Activated naive CD8-positive, alpha-beta T cell treated with anti-CD3 and anti-CD28 coated beads, Interleukin-2, amount 50 U/mL, for 24 hours (primary cell): ENCODE data around the gene BIN1.
A peak's percentile ranks its signal among the peaks of the same experiment; 100 is the strongest.

ENCODE experiments used
- ATAC-seq: fragments of 150-1000 bp; cut with Tn5 transposase; one replicate; pipeline ENCODE4 v1.10.0; 2021
- DNase-seq: peaks from one replicate; pipeline ENCODE4 v3.0.0; 2021
- H3K27ac Mint-ChIP-seq: one replicate; pipeline ENCODE4 v1.8.0; 2021; ENCODE audit warnings: mild to moderate bottlenecking, mixed read lengths
- H3K27me3 Mint-ChIP-seq: one replicate; pipeline ENCODE4 v1.8.0; 2021; ENCODE audit warnings: mixed read lengths
- H3K36me3 Mint-ChIP-seq: one replicate; pipeline ENCODE4 v1.8.0; 2021; ENCODE audit warnings: low read depth, mixed read lengths
- H3K4me1 Mint-ChIP-seq: one replicate; pipeline ENCODE4 v1.8.0; 2021; ENCODE audit warnings: mixed read lengths
- H3K4me3 Mint-ChIP-seq: one replicate; pipeline ENCODE4 v1.8.0; 2021; ENCODE audit warnings: mild to moderate bottlenecking, moderate library complexity, mixed read lengths
- H3K9me3 Mint-ChIP-seq: one replicate; pipeline ENCODE4 v1.8.0; 2021; ENCODE audit warnings: mixed read lengths

The BIN1 gene

DNA sequence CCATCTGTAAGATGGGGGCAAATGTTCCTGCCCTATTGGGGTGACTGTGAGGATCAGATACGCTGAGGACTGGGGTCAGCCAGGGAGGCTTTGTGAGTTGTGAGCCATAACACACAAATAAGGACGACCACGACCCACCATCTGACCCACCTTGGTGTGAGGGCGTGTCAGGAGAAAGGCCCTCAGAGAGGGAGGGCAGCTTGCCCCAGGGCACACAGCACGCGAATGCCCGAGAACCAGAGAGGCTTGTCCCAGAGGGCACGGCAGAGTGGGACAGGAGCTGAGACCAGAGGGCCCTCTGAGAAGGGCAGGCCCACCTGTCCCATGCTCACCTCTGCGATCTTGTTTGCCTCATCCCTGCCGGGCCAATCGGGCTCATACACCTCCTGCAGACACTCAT lies 36.7 kb downstream of the BIN1 start:
- Mint-ChIP-seq H3K4me1 (peaks cover 28% of the 10 kb centered on the region), H3K9me3 (no peaks in the 10 kb centered on the region), H3K27ac (peak overlapping the region; percentile 27)

DNA sequence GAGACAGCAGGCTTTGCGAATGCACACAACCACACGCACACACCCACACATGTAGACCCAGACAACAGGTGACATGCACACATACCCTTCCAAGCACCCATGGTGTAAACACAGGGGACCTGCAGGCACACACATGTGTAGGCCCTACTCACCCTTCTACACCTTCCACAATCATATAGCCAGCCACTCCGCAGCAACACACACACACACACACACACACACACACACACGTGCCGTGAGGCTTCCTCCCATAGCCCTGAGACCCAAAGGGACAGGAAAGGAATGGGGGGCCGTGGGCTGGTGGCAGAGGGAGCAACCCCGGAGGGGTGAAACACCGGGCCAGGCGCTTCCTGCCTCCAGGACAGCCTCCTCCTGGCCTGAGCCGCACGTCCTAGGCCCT lies 37.4 kb downstream of the BIN1 start:
- Mint-ChIP-seq H3K4me3 (no peak overlapping the region), H3K27ac (peak overlapping the region; percentile 44), H3K4me1 (peaks cover 29% of the 10 kb centered on the region), H3K9me3 (no peaks in the 10 kb centered on the region), H3K36me3 (peaks cover 7% of the 10 kb centered on the region), H3K27me3 (no peaks in the 10 kb centered on the region)
- DNase-seq, result no peak
- ATAC-seq, result no peak

More for the DNA sequence above, 36.7 kb downstream of the BIN1 start:
- Mint-ChIP-seq H3K4me3 (no peak overlapping the region), H3K27me3 (no peaks in the 10 kb centered on the region), H3K36me3 (peaks cover 7% of the 10 kb centered on the region)
- ATAC-seq (no peak), DNase-seq (no peak)

DNA sequence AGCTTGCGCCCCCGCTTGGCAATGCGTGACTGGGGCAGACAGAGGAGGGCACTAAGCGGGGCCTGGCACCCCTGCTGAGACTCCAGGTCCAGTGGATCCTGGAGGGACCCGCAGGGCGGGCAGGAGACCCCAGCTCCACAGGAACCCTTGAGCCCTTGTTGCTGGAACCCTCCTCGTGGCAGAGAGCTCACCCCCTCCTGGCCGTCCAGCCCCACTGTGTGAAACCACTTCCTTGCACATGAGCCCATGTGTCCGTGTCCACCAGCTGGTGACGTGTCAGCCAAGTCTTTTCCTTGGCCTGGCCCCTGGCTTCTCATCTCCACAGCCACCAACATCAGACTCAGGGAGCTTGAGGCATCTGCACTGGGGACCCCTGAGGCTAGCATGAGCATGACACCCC lies 38.0 kb downstream of the BIN1 start:
- H3K9me3 Mint-ChIP-seq, result no peaks in the 10 kb centered on the region
- H3K27ac Mint-ChIP-seq, result peak overlapping the region; percentile 44
- H3K27me3 Mint-ChIP-seq, result no peaks in the 10 kb centered on the region
- DNase-seq (no peak), ATAC-seq (no peak)
- H3K36me3 Mint-ChIP-seq, result peaks cover 7% of the 10 kb centered on the region
- peaks cover 30% of the 10 kb centered on the region for H3K4me1 Mint-ChIP-seq
- no peak overlapping the region for H3K4me3 Mint-ChIP-seq

DNA sequence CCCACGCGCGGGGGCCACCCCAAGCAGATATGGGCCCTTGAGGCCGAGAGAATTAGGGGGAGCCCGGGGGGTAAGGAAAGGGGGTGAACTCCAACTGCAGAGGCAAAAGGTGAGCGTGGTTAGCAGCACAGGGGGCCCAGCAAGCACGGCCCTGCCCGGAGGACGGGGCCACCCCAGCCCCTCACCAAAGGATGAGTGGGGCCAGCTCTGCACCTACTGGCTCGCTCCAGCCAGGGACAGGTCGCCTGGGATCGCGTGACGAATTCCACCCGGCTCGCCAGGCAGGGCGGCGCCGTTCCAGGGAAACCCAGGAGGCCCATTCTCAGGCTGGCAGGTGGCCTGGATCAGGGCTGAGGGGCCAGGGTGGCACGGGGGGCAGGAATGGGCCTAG lies 38.6 kb downstream of the BIN1 start:
- no peaks in the 10 kb centered on the region for H3K27me3 Mint-ChIP-seq
- DNase-seq, result no peak
- no peak overlapping the region for H3K27ac Mint-ChIP-seq
- no peak overlapping the region for H3K4me3 Mint-ChIP-seq
- peaks cover 30% of the 10 kb centered on the region for H3K4me1 Mint-ChIP-seq
- no peak for ATAC-seq
- no peaks in the 10 kb centered on the region for H3K9me3 Mint-ChIP-seq
- H3K36me3 Mint-ChIP-seq, result peaks cover 7% of the 10 kb centered on the region

DNA sequence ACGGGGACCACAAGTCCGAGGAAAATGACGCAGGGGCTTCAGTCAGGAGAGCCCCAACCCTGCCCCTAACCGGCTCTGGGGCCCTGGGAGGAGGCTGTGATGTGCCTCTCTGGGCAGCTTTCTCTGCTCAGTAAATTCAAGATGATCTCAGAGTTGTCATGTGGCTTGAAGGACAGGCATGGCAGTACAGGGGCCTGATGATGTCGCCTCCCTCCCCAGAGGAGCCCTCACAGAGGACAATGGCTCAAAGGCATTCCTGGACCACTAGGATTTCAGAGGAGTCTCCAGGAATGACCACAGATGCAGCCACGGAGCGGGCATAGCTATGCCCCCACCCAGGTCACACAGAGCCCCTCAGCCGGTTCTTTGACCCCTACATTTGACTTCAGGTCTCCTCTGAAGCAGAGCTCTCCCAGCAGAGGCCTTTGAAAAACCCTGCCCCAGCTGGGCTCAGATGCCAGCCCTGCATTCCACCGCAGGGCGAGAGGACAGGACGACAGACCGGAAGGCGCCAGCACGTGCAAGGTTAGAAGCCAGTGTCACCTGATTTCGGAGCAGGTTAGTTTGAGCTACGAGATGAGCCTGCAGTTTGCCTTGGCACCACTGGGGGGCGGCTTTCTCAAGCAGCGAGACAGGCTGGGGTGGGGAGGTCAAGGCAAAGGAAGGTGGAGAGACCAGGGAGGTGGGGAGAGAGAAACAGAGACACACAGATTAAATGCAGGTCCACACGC lies 39.2 kb downstream of the BIN1 start:
- H3K27me3 Mint-ChIP-seq, result no peaks in the 10 kb centered on the region
- H3K9me3 Mint-ChIP-seq, result no peaks in the 10 kb centered on the region
- peaks cover 34% of the 10 kb centered on the region for H3K4me1 Mint-ChIP-seq
- ATAC-seq (peak; percentile 6), DNase-seq (peak; percentile 81)
- no peak overlapping the region for H3K4me3 Mint-ChIP-seq
- H3K36me3 Mint-ChIP-seq, result peaks cover 8% of the 10 kb centered on the region
- H3K27ac Mint-ChIP-seq, result no peak overlapping the region

DNA sequence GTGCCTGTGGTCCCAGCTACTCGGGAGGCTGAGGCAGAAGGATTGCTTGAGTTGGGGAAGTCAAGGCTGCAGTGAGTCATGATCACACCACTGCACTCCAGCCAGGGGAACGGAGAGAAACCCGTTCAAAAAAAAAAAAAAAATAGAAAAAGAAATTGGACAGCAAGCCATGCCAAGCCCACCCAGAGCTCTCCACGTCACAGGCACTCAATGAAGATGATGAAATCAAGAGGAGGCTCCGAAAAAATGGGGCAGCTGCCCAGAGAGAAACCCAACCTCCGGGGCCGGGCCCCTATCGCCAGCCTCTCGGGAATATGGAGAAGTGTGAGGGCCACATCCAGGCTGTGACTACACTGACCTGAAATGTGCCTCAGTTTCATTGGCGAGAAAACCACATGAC lies 40.0 kb downstream of the BIN1 start:
- Mint-ChIP-seq H3K27me3 (no peaks in the 10 kb centered on the region), H3K4me1 (peaks cover 35% of the 10 kb centered on the region), H3K27ac (no peak overlapping the region), H3K4me3 (no peak overlapping the region), H3K9me3 (no peaks in the 10 kb centered on the region), H3K36me3 (peaks cover 12% of the 10 kb centered on the region)
- no peak for ATAC-seq
- no peak for DNase-seq

DNA sequence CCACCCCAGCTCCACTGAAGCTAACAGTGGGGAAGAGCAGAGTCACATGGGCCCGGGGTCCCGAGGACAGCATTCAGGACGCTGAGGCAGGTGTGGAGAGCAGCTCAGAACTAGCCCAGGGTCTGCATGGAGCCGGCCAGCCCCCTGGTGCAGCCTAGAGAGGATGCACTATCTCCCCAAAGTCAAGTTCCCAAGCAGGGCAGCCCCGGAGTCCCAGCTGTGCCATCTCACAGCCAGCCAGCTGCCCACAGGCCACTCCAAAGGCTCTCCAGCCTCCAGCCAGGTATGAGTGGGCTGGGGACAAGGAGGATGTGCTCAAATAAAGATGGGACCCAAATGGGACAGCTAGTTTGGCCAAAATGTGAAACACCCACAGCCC lies 41.0 kb downstream of the BIN1 start:
- DNase-seq (no peak), ATAC-seq (no peak)
- Mint-ChIP-seq H3K36me3 (peaks cover 12% of the 10 kb centered on the region), H3K4me3 (no peak overlapping the region), H3K9me3 (no peaks in the 10 kb centered on the region), H3K27ac (no peak overlapping the region), H3K27me3 (no peaks in the 10 kb centered on the region), H3K4me1 (peaks cover 35% of the 10 kb centered on the region)

DNA sequence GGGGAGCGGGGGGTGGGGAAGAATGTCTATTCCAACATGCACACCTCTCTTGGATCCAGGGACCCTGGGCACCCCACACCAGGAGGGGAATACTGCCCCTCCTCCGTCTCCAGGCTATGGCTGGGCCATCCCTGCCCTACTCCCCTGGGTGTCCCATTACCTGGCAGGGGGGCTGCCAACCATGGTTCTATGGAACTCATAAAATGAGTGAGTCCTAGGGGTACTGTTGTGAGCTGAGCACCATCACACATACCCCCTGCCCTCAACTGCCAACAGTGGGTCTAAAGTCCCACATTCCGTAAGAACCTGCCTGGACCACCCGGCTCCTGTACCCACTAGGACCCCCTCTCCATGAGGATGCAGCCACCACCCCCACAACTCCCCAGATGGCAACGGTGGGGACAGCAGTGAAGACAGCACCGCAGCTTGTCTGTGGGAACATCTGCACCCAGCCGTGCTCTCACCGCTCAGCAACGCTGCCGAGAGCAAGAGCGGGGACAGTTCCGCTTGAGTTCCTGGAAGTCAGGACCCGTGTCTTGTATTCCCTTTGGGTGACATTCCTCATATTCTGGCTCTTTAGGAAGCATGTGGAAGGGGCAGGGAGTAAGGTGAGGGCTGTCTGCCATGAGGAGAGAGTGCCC lies 41.5 kb downstream of the BIN1 start:
- ATAC-seq (no peak), DNase-seq (no peak)
- H3K4me1 Mint-ChIP-seq, result peaks cover 35% of the 10 kb centered on the region
- no peaks in the 10 kb centered on the region for H3K9me3 Mint-ChIP-seq
- no peaks in the 10 kb centered on the region for H3K27me3 Mint-ChIP-seq
- H3K36me3 Mint-ChIP-seq, result peaks cover 12% of the 10 kb centered on the region
- H3K4me3 Mint-ChIP-seq, result no peak overlapping the region
- peak overlapping the region; percentile 84 for H3K27ac Mint-ChIP-seq

DNA sequence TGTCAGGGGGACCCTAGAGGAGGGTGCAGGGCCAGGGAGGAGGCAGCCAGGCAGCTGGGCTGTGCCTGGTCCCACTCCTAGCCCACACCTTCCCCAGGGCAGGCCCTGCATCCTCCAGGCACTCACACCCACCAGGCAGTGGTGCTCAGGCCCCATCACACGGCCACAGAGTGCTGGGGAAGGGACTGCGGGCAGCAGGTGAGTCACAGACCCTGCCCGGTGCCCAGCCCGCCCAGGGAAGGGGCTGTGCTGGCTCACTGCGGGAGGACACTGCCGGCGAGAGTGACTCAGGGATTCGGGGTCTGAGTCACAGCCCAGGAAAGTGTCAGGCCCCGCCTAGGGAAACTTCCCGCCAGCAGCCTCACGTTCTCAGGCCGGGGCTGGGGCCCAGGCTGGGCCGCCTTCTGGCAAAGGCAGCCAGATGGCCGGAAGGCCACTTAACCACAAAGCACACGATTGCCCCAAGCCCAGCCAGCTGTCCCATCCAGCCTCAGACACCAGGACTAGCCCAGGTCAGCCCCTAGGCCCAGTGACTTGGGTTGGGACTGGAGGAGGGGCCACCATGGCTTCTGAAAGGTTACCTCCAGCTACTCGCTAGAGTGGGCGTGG lies 42.2 kb downstream of the BIN1 start:
- Mint-ChIP-seq H3K4me3 (no peak overlapping the region), H3K4me1 (peaks cover 35% of the 10 kb centered on the region), H3K27me3 (no peaks in the 10 kb centered on the region), H3K36me3 (peaks cover 12% of the 10 kb centered on the region), H3K9me3 (no peaks in the 10 kb centered on the region), H3K27ac (peak overlapping the region; percentile 84)
- DNase-seq (peak; percentile 85), ATAC-seq (peak; percentile 95)

DNA sequence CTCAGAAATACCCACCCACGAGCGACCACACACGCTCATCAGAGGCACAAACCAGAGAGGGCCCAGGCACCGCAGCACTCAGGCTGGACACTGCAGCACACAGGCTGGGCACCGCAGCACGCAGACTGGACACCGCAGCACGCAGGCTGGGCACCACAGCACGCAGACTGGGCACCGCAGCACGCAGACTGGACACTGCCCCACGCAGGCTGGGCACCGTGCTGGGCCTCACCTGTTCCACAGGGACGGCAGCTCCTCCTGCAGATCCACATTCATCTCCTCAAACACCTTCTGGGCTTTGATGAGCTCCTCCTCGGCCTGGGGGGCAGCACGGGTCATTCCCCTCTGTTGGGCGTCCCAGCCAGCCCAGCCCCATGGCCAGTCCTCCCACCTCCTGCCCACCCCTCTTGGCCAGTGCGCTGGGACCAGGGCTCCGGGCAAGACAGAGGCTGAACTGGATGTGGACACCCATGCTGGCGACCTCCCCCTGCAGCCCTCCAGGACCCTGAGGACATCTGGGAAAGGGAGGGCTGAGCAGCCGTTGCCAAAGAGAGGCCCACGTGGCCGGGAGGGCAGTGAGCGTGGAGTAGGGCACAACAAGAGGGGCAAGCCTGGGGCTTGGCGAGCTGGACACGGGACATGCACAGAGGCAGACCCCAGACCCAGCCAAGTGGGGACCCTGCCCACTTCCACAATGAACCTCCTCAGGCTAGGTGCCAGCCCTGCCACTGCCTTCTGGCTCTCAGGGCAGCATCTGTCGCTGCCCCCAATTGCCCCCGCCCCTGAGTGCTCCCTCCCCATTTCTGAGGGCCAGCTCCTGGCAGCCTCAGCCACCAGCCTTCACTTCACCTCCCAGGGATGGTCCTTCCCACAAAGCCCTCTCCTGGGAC lies 43.0 kb downstream of the BIN1 start:
- no peak for ATAC-seq
- H3K4me1 Mint-ChIP-seq, result peaks cover 32% of the 10 kb centered on the region
- no peak overlapping the region for H3K4me3 Mint-ChIP-seq
- H3K36me3 Mint-ChIP-seq, result peaks cover 9% of the 10 kb centered on the region
- no peak for DNase-seq
- no peaks in the 10 kb centered on the region for H3K9me3 Mint-ChIP-seq
- no peaks in the 10 kb centered on the region for H3K27me3 Mint-ChIP-seq
- H3K27ac Mint-ChIP-seq, result peak overlapping the region; percentile 84

DNA sequence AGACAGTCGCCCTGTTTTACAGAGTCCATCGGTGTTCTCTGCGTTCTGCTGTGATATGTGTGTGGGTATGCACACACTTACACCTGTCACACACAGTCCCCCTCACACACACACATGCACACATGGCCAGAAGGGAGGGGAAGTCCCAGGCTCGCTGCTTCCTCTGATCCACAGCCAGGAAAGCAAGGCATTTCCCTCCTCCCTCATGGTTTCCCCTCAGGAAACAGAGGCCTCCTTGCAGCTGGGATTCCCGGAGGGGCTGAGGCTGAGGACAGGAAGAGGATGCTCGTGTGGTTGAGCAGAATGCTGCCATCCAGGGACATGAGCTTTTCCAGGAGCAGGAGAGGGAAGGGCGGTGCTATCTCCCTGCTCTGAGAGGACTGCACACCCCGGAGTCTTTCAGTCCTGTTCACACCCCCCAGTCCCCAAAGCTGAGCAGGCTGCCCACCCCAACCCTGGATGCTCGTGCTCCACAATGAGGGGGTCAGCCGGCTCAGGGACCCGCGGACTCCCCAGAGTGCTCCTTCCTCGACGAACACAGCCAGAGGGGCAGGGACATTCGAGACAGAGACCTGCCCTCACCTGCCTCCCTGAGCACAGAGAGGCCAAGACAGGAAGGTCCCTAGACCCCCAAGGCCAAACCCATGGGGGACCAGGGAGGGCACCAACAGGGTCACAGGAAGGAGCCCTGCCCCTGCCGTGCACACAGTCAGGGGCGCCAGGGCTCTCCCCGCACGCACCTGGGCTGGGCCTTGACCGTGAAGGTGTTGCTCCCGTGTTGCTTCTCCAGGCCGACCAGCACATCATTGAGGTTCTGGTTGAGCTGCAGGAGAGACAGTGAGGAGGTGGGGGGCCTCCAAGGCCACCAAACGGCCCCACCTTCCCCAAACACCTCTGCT lies 45.3 kb downstream of the BIN1 start:
- H3K4me3 Mint-ChIP-seq, result no peak overlapping the region
- H3K27me3 Mint-ChIP-seq, result no peaks in the 10 kb centered on the region
- no peak overlapping the region for H3K27ac Mint-ChIP-seq
- H3K4me1 Mint-ChIP-seq, result peaks cover 24% of the 10 kb centered on the region
- H3K36me3 Mint-ChIP-seq, result peaks cover 7% of the 10 kb centered on the region
- no peaks in the 10 kb centered on the region for H3K9me3 Mint-ChIP-seq
- DNase-seq (no peak), ATAC-seq (no peak)

DNA sequence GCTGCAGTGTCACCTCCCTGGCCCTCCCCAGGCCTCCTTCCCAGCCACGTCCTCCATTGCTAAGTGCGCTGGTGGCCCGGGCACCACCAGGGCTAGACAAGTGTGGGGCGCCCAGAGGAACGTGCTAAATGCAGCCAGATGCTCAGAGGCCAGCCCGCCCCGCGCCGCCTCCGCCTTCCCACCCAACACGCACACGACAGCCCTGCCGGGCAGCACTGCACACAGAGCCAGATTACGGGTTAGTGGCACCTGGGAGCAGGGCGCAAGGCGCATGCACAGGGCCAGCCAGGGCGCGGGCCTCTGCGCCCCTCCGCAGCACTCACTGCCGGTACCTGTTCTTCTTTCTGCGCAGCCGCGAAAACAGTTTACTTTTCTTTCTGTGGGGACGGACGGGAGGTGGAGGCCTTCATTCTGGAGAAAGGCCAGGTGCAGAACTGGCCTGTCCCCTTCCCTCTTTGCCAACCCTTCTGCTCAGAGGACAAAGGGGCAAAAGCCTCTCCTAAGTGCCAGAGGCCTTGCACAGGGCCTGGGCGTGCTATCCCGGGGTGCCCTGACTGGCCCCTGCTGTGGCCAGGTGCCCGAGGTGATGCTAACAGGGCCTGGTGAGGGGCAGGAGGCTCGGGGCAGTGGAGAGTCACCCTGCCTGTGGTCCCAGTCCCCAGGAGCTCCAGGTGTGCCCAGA lies 46.5 kb downstream of the BIN1 start:
- no peak overlapping the region for H3K27ac Mint-ChIP-seq
- no peaks in the 10 kb centered on the region for H3K27me3 Mint-ChIP-seq
- H3K9me3 Mint-ChIP-seq, result no peaks in the 10 kb centered on the region
- ATAC-seq (no peak), DNase-seq (no peak)
- H3K4me1 Mint-ChIP-seq, result peaks cover 16% of the 10 kb centered on the region
- H3K36me3 Mint-ChIP-seq, result peaks cover 8% of the 10 kb centered on the region
- no peak overlapping the region for H3K4me3 Mint-ChIP-seq

DNA sequence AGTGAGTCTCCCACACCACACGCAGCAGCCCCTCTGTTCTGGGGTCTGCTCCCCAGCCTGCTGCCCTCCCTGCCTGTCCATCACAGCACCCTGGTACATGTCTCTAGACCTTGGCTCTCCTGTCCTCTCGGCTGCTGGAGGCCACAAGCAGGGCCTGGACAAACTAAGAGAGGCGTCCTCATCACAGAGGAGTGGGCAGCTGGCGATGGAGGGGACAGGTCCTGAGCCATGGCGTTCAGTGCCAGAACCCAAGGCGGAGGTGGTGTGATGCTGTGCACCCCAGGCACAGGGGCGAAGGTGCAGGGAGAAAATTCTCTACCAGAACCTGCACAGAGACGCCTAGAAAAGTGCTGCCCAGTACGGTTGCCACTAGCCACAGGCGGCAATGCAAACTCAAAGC lies 47.4 kb downstream of the BIN1 start:
- Mint-ChIP-seq H3K27ac (no peak overlapping the region), H3K36me3 (peaks cover 8% of the 10 kb centered on the region), H3K27me3 (no peaks in the 10 kb centered on the region), H3K9me3 (no peaks in the 10 kb centered on the region), H3K4me1 (peaks cover 9% of the 10 kb centered on the region), H3K4me3 (no peak overlapping the region)
- ATAC-seq (no peak), DNase-seq (no peak)
